ENCODE data around the gene GIMAP7.

GIMAP7 gene

GRCh38 chr7:150567169-150567568, 52.5 kb downstream of the GIMAP7 start, which contains the start of gene GIMAP4:
Gene GIMAP4, plus strand, starts transcription at chr7:150567390. Its CDS starts 2,512 bp downstream, at chr7:150569902.
- H2BK15ac ChIP-seq (ENCODE audit: low read length) = no peak within 1 kb of the TSS
- peaks cover 0 to 8% (median 0%) of the 10 kb centered on the region in 3 experiments for H3K27me3 ChIP-seq (ENCODE audit: control insufficient read depth in 3 of 3, insufficient read depth in 3 of 3, low read depth in 1 of 3, low read length in 3 of 3)
- no peak within 1 kb of the TSS for H3K4me3 ChIP-seq (ENCODE audit: low read length in 2 of 2)
- no peak within 1 kb of the TSS for H2AFZ ChIP-seq (ENCODE audit: low read length)
- DNase-seq (ENCODE audit: low spot score) = no peak
- H3K9ac ChIP-seq (ENCODE audit: low read depth, low read length, poor library complexity) = no peak within 1 kb of the TSS
- no peak within 1 kb of the TSS for H3K23ac ChIP-seq (ENCODE audit: low read depth, low read length, poor library complexity)
- H3K18ac ChIP-seq (ENCODE audit: low read length) = no peak within 1 kb of the TSS
- no peak within 1 kb of the TSS for H3K27ac ChIP-seq (replicated peaks; ENCODE audit: low read length)
- no peak within 1 kb of the TSS for H2BK12ac ChIP-seq (ENCODE audit: low read length)
- no peaks in the 10 kb centered on the region for H3K9me3 ChIP-seq (replicated peaks in 1 of 2; ENCODE audit: control insufficient read depth in 2 of 2, insufficient read depth in 1 of 2, low read depth in 1 of 2, low read length in 2 of 2)
- 100% methylated on average over 3 of the region's 9 CpGs; no CpG with 5 or more reads in 1 of the 2 donors for WGBS, 2 donors (ENCODE audit: extremely low coverage in 2 of 2, insufficient read length in 2 of 2, insufficient replicate concordance in 1 of 2)
- no peaks in the 10 kb centered on the region for H3K79me1 ChIP-seq (ENCODE audit: low read depth, low read length)
- H3K14ac ChIP-seq (ENCODE audit: low read length) = no peak within 1 kb of the TSS
- H2BK120ac ChIP-seq (ENCODE audit: low read depth, low read length) = no peak within 1 kb of the TSS
- no peak within 1 kb of the TSS for H3K4ac ChIP-seq (ENCODE audit: low read length)
- no peak within 1 kb of the TSS for H4K91ac ChIP-seq (ENCODE audit: low read depth, low read length, poor library complexity)
- no peak within 1 kb of the TSS for H2BK5ac ChIP-seq (ENCODE audit: low read length)
- no peak within 1 kb of the TSS for H3K4me2 ChIP-seq (ENCODE audit: insufficient read depth, low read length, poor library complexity, severe bottlenecking)
- no peaks in the 10 kb centered on the region for H3K4me1 ChIP-seq (ENCODE audit: control insufficient read depth in 2 of 2, insufficient read depth in 1 of 2, low read depth in 1 of 2, low read length in 2 of 2)
- H4K8ac ChIP-seq (ENCODE audit: low read depth, low read length) = no peak within 1 kb of the TSS
- H2AK5ac ChIP-seq (ENCODE audit: low read depth, low read length) = no peak within 1 kb of the TSS
- no peaks in the 10 kb centered on the region for H3K36me3 ChIP-seq (replicated peaks in 1 of 2; ENCODE audit: control insufficient read depth in 2 of 2, insufficient read depth in 2 of 2, low read length in 2 of 2)

- no peak overlapping the region for H3K4me2 ChIP-seq (ENCODE audit: insufficient read depth, low read length, poor library complexity, severe bottlenecking)
- H2BK15ac ChIP-seq (ENCODE audit: low read length) = no peak overlapping the region
- no peak overlapping the region for H3K23ac ChIP-seq (ENCODE audit: low read depth, low read length, poor library complexity)
- no peak for DNase-seq (ENCODE audit: low spot score)
- H2BK12ac ChIP-seq (ENCODE audit: low read length) = no peak overlapping the region
- H3K36me3 ChIP-seq (replicated peaks in 1 of 2; ENCODE audit: control insufficient read depth in 2 of 2, insufficient read depth in 2 of 2, low read length in 2 of 2) = no peaks in the 10 kb centered on the region
- H2AFZ ChIP-seq (ENCODE audit: low read length) = no peak overlapping the region
- H3K27me3 ChIP-seq (ENCODE audit: control insufficient read depth in 3 of 3, insufficient read depth in 3 of 3, low read depth in 1 of 3, low read length in 3 of 3) = peaks cover 0 to 3% (median 0%) of the 10 kb centered on the region in 3 experiments
- no peaks in the 10 kb centered on the region for H3K9me3 ChIP-seq (replicated peaks in 1 of 2; ENCODE audit: control insufficient read depth in 2 of 2, insufficient read depth in 1 of 2, low read depth in 1 of 2, low read length in 2 of 2)
- no peak overlapping the region for H3K4ac ChIP-seq (ENCODE audit: low read length)
- H2BK5ac ChIP-seq (ENCODE audit: low read length) = no peak overlapping the region
- H3K18ac ChIP-seq (ENCODE audit: low read length) = no peak overlapping the region
- H3K27ac ChIP-seq (replicated peaks; ENCODE audit: low read length) = no peak overlapping the region
- H2AK5ac ChIP-seq (ENCODE audit: low read depth, low read length) = no peak overlapping the region
- no peaks in the 10 kb centered on the region for H3K79me1 ChIP-seq (ENCODE audit: low read depth, low read length)
- H3K14ac ChIP-seq (ENCODE audit: low read length) = no peak overlapping the region
- H2BK120ac ChIP-seq (ENCODE audit: low read depth, low read length) = no peak overlapping the region
- WGBS, 2 donors (ENCODE audit: extremely low coverage in 2 of 2, insufficient read length in 2 of 2, insufficient replicate concordance in 1 of 2) = no CpG with 5 or more reads among the region's 3 CpGs
- no peak overlapping the region for H3K4me3 ChIP-seq (ENCODE audit: low read length in 2 of 2)
- no peaks in the 10 kb centered on the region for H3K4me1 ChIP-seq (ENCODE audit: control insufficient read depth in 2 of 2, insufficient read depth in 1 of 2, low read depth in 1 of 2, low read length in 2 of 2)
- no peak overlapping the region for H4K91ac ChIP-seq (ENCODE audit: low read depth, low read length, poor library complexity)
- H4K8ac ChIP-seq (ENCODE audit: low read depth, low read length) = no peak overlapping the region
- H3K9ac ChIP-seq (ENCODE audit: low read depth, low read length, poor library complexity) = no peak overlapping the region
These were observed 53.2 kb downstream of the GIMAP7 start for GRCh38 chr7:150567871-150568301.

DNA sequence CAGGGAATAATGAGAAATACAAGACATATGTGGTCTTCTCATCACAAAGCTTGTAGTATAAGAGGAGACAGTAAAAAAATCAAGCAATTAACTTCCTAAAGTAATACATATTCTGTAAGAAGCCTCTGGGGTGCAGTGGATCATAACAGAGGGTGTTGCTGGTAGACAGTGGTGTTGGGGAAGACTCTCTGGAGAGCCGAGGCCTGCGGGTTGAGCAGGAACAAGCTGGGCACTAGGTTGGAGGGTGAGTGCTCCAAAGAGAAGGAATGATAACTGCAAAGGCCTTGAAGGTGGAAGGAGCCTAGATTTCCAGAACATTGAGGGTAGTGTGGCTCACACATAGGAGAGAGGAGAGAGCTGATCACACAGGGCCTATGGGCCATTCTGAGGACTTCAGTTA, 54.0 kb downstream of the GIMAP7 start:
- Histone ChIP-seq H3K27me3 (ENCODE audit: control insufficient read depth in 3 of 3, insufficient read depth in 3 of 3, low read depth in 1 of 3, low read length in 3 of 3) (peaks cover 0 to 2% (median 0%) of the 10 kb centered on the region in 3 experiments), H3K23ac (ENCODE audit: low read depth, low read length, poor library complexity) (no peak overlapping the region), H2AFZ (ENCODE audit: low read length) (no peak overlapping the region), H2BK12ac (ENCODE audit: low read length) (no peak overlapping the region), H4K91ac (ENCODE audit: low read depth, low read length, poor library complexity) (no peak overlapping the region), H3K9me3 (replicated peaks in 1 of 2; ENCODE audit: control insufficient read depth in 2 of 2, insufficient read depth in 1 of 2, low read depth in 1 of 2, low read length in 2 of 2) (no peaks in the 10 kb centered on the region), H3K4me2 (ENCODE audit: insufficient read depth, low read length, poor library complexity, severe bottlenecking) (no peak overlapping the region), H2BK15ac (ENCODE audit: low read length) (no peak overlapping the region), H3K36me3 (replicated peaks in 1 of 2; ENCODE audit: control insufficient read depth in 2 of 2, insufficient read depth in 2 of 2, low read length in 2 of 2) (no peaks in the 10 kb centered on the region), H4K8ac (ENCODE audit: low read depth, low read length) (no peak overlapping the region), H3K4ac (ENCODE audit: low read length) (no peak overlapping the region), H3K4me1 (ENCODE audit: control insufficient read depth in 2 of 2, insufficient read depth in 1 of 2, low read depth in 1 of 2, low read length in 2 of 2) (no peaks in the 10 kb centered on the region), H2BK5ac (ENCODE audit: low read length) (no peak overlapping the region), H3K79me1 (ENCODE audit: low read depth, low read length) (no peaks in the 10 kb centered on the region), H3K9ac (ENCODE audit: low read depth, low read length, poor library complexity) (no peak overlapping the region), H3K27ac (replicated peaks; ENCODE audit: low read length) (no peak overlapping the region), H2AK5ac (ENCODE audit: low read depth, low read length) (no peak overlapping the region), H3K18ac (ENCODE audit: low read length) (no peak overlapping the region), H3K4me3 (ENCODE audit: low read length in 2 of 2) (no peak overlapping the region), H2BK120ac (ENCODE audit: low read depth, low read length) (no peak overlapping the region), H3K14ac (ENCODE audit: low read length) (no peak overlapping the region)
- no CpG with 5 or more reads among the region's 2 CpGs for WGBS, 2 donors (ENCODE audit: extremely low coverage in 2 of 2, insufficient read length in 2 of 2, insufficient replicate concordance in 1 of 2)
- DNase-seq (ENCODE audit: low spot score) = no peak

DNA sequence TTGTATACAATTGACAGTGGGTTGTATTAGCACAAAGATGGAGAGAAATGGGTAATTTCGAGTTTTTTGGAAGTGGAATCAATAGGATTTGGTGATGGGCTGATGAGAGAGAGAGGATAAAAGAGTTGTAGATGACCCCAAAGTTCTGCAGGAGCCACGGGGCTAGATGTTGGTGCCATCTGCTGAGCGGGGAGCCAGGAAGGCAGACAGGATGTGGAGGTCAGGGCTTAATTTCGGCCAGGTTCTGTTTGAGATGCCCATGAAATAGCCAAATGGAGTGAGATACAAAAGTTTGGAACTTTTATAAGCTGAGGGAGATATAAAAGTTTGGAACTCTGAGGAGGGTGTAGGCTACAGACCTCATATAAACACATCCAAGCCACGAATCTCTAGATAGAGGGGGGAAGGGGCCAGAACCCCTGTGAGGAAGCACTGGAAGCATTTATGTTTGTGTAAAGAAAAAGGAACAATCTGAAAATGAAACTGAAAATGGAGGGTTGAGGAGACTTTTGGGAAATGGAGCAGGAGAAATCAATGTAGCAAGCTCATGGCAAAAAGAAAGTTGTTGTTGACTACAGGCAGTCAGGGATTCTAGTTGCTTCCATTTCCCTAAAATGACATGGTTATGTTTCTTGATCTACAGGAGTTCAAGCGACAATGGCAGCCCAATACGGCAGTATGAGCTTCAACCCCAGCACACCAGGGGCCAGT, 54.7 kb downstream of the GIMAP7 start:
- Histone ChIP-seq H2AFZ (ENCODE audit: low read length) (no peak overlapping the region), H3K9ac (ENCODE audit: low read depth, low read length, poor library complexity) (no peak overlapping the region), H3K14ac (ENCODE audit: low read length) (no peak overlapping the region), H2BK5ac (ENCODE audit: low read length) (no peak overlapping the region), H3K4ac (ENCODE audit: low read length) (no peak overlapping the region), H3K79me1 (ENCODE audit: low read depth, low read length) (no peaks in the 10 kb centered on the region), H3K9me3 (replicated peaks in 1 of 2; ENCODE audit: control insufficient read depth in 2 of 2, insufficient read depth in 1 of 2, low read depth in 1 of 2, low read length in 2 of 2) (no peaks in the 10 kb centered on the region), H3K27ac (replicated peaks; ENCODE audit: low read length) (no peak overlapping the region), H2BK12ac (ENCODE audit: low read length) (no peak overlapping the region), H2BK15ac (ENCODE audit: low read length) (no peak overlapping the region), H3K18ac (ENCODE audit: low read length) (no peak overlapping the region), H3K36me3 (replicated peaks in 1 of 2; ENCODE audit: control insufficient read depth in 2 of 2, insufficient read depth in 2 of 2, low read length in 2 of 2) (no peaks in the 10 kb centered on the region), H2AK5ac (ENCODE audit: low read depth, low read length) (no peak overlapping the region), H3K27me3 (ENCODE audit: control insufficient read depth in 3 of 3, insufficient read depth in 3 of 3, low read depth in 1 of 3, low read length in 3 of 3) (peaks cover 0 to 2% (median 0%) of the 10 kb centered on the region in 3 experiments), H4K8ac (ENCODE audit: low read depth, low read length) (no peak overlapping the region), H3K4me1 (ENCODE audit: control insufficient read depth in 2 of 2, insufficient read depth in 1 of 2, low read depth in 1 of 2, low read length in 2 of 2) (no peaks in the 10 kb centered on the region), H3K23ac (ENCODE audit: low read depth, low read length, poor library complexity) (no peak overlapping the region), H2BK120ac (ENCODE audit: low read depth, low read length) (no peak overlapping the region), H3K4me2 (ENCODE audit: insufficient read depth, low read length, poor library complexity, severe bottlenecking) (no peak overlapping the region), H4K91ac (ENCODE audit: low read depth, low read length, poor library complexity) (no peak overlapping the region), H3K4me3 (ENCODE audit: low read length in 2 of 2) (no peak overlapping the region)
- no peak for DNase-seq (ENCODE audit: low spot score)
- 100% methylated on average over 1 of the region's 7 CpGs; no CpG with 5 or more reads in 1 of the 2 donors for WGBS, 2 donors (ENCODE audit: extremely low coverage in 2 of 2, insufficient read length in 2 of 2, insufficient replicate concordance in 1 of 2)
